Thyroid gland (tissue), 4 donors: ENCODE results near the gene TMEM273.

Experiments
- CTCF ChIP-seq, 6 experiments: fragments of 200-600 bp in 3 of 6; fragments of 450-650 bp in 3 of 6; sonication (generic) in 3 of 6; IDR thresholded peaks; one replicate each; pipeline ENCODE4 v1.5.1; 2016 to 2019; ENCODE audit warnings: antibody characterized with exemption in 6 of 6, mild to moderate bottlenecking in 2 of 6, inconsistent platforms in 1 of 6, moderate library complexity in 1 of 6
- POLR2A ChIP-seq, 2 donors: fragments of 450-650 bp; IDR thresholded peaks; one replicate each; pipeline ENCODE4 v1.6.1; 2017; ENCODE audit warnings: antibody characterized with exemption in 2 of 2, mild to moderate bottlenecking in 2 of 2, moderate library complexity in 1 of 2

- TF ChIP-seq CTCF (IDR thresholded peaks at IDR 0.05) (no peak), POLR2A (IDR thresholded peaks at IDR 0.05) (no peak)
Observed at GRCh38 chr10:49189422-49189821, 1.2 kb upstream of the TMEM273 start.
